Thyroid gland (tissue), 4 donors: ENCODE data around the gene DNAI1.

Source experiments
- CTCF ChIP-seq, 6 experiments: fragments of 200-600 bp in 3 of 6; fragments of 450-650 bp in 3 of 6; sonication (generic) in 3 of 6; IDR thresholded peaks; one replicate each; pipeline ENCODE4 v1.5.1; 2016 to 2019; ENCODE audit warnings: antibody characterized with exemption in 6 of 6, mild to moderate bottlenecking in 2 of 6, inconsistent platforms in 1 of 6, moderate library complexity in 1 of 6
- POLR2A ChIP-seq, 2 donors: fragments of 450-650 bp; IDR thresholded peaks; one replicate each; pipeline ENCODE4 v1.6.1; 2017; ENCODE audit warnings: antibody characterized with exemption in 2 of 2, mild to moderate bottlenecking in 2 of 2, moderate library complexity in 1 of 2

GRCh38 chr9:34555500-34555899 lies 96.9 kb downstream of the DNAI1 start:
- TF ChIP-seq CTCF (IDR thresholded peaks at IDR 0.05) (no peak), POLR2A (IDR thresholded peaks at IDR 0.05) (no peak)
